ENCODE measurements around the gene CFAP299. TPM values are rescaled to one million over a fixed set of nuclear protein-coding genes. Genes with fewer than 3 reads are reported as not detected.

Gene CFAP299
- polyA plus RNA-seq, 1 experiment: 1.4 TPM

GRCh38 chr4:80812145-80812544, 476.6 kb downstream of the CFAP299 start:
- H3K9me3 ChIP-seq (ENCODE audit: control insufficient read depth, insufficient read depth, low read length): no peaks in the 10 kb centered on the region
- no peak overlapping the region for H3K4me3 ChIP-seq (ENCODE audit: low read depth, low read length)
- no peak for DNase-seq (ENCODE audit: low read depth, low spot score)
- ChIA-PET POLR2A (no interaction called here), CTCF (no interaction called here)
- H3K27me3 ChIP-seq (ENCODE audit: control insufficient read depth, insufficient read depth, low read length): no peaks in the 10 kb centered on the region
- H3K27ac ChIP-seq (ENCODE audit: low read depth, low read length): no peak overlapping the region
- no peak for TF ChIP-seq CTCF (IDR thresholded peaks at IDR 0.05; ENCODE audit: low read depth, low read length)

- no peaks in the 10 kb centered on the region for H3K9me3 ChIP-seq (ENCODE audit: control insufficient read depth, insufficient read depth, low read length)
- POLR2A ChIA-PET: no interaction called here
- TF ChIP-seq CTCF (IDR thresholded peaks at IDR 0.05; ENCODE audit: low read depth, low read length): no peak
- H3K4me3 ChIP-seq (ENCODE audit: low read depth, low read length): no peak overlapping the region
- H3K27me3 ChIP-seq (ENCODE audit: control insufficient read depth, insufficient read depth, low read length): no peaks in the 10 kb centered on the region
- CTCF ChIA-PET: interaction anchor here (0.6 kb wide), 1 partner anchor 11 kb away, joined by 4 read pairs; no protein-coding TSS in a partner anchor
- no peak overlapping the region for H3K27ac ChIP-seq (ENCODE audit: low read depth, low read length)
- DNase-seq (ENCODE audit: low read depth, low spot score): no peak
These were observed 478.7 kb downstream of the CFAP299 start for GRCh38 chr4:80814266-80814665.

DNA sequence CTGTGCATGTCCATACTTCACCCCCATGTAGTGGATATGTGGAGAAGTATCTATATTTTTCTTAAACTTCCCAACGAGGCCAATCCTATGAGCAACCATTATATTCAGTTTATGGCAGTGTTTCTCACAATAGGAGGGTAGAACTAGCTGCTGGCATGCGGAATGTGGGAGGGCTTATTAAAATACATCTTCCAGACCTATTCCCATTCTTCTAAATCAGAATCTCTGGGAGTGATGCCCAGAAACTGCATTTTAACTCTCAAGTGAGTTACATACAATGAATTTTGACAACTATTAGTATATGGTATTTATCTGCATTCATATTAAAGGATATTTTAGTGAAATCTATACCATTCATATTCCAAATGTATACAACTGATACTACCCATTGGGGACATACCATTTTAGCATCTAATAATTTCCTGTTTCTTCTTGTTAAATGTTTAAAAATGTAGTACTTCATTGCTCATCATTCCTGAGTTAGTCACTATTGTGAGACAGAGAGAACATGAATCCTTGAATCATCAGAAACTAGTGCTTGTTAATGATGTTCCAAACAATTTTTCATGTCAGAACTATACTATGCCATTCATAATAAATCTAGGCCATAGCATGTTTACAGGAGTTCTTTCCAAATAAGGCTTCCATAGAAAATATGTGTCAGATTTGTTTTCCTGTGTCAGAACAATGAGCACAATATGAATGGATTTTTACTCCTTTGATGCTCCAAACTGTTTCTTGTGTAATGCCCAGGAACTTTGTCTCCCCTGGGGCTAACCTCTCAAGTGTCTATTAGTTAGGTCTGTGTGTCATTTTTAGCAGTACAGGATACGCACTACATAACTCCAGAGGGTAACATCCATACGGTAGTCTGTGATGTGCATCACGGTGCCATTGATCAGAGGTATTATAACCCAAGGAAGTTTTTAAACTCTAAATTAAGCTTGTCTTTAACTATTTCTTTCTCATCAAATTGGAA, 496.1 kb downstream of the CFAP299 start:
- Histone ChIP-seq H3K27ac (ENCODE audit: low read depth, low read length) (no peak overlapping the region), H3K27me3 (ENCODE audit: control insufficient read depth, insufficient read depth, low read length) (no peaks in the 10 kb centered on the region), H3K9me3 (ENCODE audit: control insufficient read depth, insufficient read depth, low read length) (no peaks in the 10 kb centered on the region), H3K4me3 (ENCODE audit: low read depth, low read length) (no peak overlapping the region)
- POLR2A ChIA-PET: no interaction called here
- TF ChIP-seq CTCF (IDR thresholded peaks at IDR 0.05; ENCODE audit: low read depth, low read length): no peak
- DNase-seq (ENCODE audit: low read depth, low spot score): no peak
- CTCF ChIA-PET: interaction anchor here (1.0 kb wide), 1 partner anchor 466 kb away, joined by 4 read pairs; no protein-coding TSS in a partner anchor

DNA sequence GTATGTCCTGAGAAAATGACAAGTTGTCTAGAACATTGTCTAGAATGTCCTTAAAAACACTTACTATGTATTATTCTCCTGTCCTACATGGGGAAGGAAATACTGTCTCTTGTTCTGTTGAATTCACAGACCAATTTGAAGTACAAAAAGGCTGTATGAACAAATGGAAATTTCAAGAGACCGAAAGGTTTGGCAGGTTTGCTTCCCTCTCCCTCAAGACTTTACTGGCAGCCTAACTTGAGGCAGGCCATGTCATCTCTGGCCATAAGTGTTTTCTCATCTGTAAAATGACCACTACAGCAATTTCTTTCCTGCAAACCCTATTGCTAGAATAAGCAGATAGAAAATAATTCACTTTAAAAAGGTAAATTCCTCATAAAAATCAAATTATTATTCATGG, 503.8 kb downstream of the CFAP299 start:
- TF ChIP-seq CTCF (IDR thresholded peaks at IDR 0.05; ENCODE audit: low read depth, low read length): no peak
- ChIA-PET CTCF (no interaction called here), POLR2A (no interaction called here)
- Histone ChIP-seq H3K27ac (ENCODE audit: low read depth, low read length) (no peak overlapping the region), H3K27me3 (ENCODE audit: control insufficient read depth, insufficient read depth, low read length) (no peaks in the 10 kb centered on the region), H3K9me3 (ENCODE audit: control insufficient read depth, insufficient read depth, low read length) (no peaks in the 10 kb centered on the region), H3K4me3 (ENCODE audit: low read depth, low read length) (no peak overlapping the region)
- no peak for DNase-seq (ENCODE audit: low read depth, low spot score)

- no peak for TF ChIP-seq CTCF (IDR thresholded peaks at IDR 0.05; ENCODE audit: low read depth, low read length)
- no peak overlapping the region for H3K27ac ChIP-seq (ENCODE audit: low read depth, low read length)
- no peaks in the 10 kb centered on the region for H3K9me3 ChIP-seq (ENCODE audit: control insufficient read depth, insufficient read depth, low read length)
- no peaks in the 10 kb centered on the region for H3K27me3 ChIP-seq (ENCODE audit: control insufficient read depth, insufficient read depth, low read length)
- ChIA-PET POLR2A (no interaction called here), CTCF (no interaction called here)
- H3K4me3 ChIP-seq (ENCODE audit: low read depth, low read length): no peak overlapping the region
- DNase-seq (ENCODE audit: low read depth, low spot score): no peak
These were observed 504.3 kb downstream of the CFAP299 start for GRCh38 chr4:80839792-80840191.
